ENCODE data around the gene SLC9A9.

The SLC9A9 gene

DNA sequence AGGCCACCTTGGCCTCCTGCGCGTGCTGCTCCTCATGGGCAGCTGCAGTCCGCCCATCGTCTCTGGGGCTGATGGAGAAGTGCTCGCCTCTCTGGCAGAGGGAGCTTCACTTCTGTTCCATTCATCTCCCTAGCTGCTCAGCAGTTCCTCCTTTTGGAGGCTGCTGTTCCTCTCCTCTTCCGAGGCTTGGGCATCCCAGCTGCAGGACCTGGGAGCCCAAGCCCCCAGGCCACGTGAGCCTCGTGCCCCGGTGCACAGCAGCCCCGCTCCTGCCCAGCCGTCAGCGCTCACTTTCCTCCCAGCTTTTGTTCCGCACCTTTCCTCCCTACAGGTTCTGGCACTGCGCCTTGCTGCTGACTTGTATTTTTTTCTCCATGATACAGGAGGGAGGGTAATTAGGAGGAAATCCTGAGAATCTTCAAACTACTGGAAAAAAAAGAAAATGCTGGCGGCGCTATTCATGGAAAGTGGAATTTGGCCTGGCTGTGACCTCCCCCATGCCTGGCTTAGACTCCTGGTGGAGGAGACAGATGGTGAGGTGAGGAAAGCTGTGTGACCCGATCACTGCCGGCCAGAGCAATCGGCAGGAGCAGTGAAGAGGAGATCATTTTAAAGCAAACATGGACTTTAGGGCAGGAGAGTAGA is 518.6 kb downstream of the SLC9A9 start (continued):
- no peak for TF ChIP-seq ZNF70 (CRISPR knock-in tag; IDR thresholded peaks at IDR 0.05)
- no peak for TF ChIP-seq ISL1 (CRISPR knock-in tag; IDR thresholded peaks at IDR 0.05)
- TF ChIP-seq ESRRG (CRISPR knock-in tag; IDR thresholded peaks at IDR 0.05), result no peak
- TF ChIP-seq, protein P1, sequence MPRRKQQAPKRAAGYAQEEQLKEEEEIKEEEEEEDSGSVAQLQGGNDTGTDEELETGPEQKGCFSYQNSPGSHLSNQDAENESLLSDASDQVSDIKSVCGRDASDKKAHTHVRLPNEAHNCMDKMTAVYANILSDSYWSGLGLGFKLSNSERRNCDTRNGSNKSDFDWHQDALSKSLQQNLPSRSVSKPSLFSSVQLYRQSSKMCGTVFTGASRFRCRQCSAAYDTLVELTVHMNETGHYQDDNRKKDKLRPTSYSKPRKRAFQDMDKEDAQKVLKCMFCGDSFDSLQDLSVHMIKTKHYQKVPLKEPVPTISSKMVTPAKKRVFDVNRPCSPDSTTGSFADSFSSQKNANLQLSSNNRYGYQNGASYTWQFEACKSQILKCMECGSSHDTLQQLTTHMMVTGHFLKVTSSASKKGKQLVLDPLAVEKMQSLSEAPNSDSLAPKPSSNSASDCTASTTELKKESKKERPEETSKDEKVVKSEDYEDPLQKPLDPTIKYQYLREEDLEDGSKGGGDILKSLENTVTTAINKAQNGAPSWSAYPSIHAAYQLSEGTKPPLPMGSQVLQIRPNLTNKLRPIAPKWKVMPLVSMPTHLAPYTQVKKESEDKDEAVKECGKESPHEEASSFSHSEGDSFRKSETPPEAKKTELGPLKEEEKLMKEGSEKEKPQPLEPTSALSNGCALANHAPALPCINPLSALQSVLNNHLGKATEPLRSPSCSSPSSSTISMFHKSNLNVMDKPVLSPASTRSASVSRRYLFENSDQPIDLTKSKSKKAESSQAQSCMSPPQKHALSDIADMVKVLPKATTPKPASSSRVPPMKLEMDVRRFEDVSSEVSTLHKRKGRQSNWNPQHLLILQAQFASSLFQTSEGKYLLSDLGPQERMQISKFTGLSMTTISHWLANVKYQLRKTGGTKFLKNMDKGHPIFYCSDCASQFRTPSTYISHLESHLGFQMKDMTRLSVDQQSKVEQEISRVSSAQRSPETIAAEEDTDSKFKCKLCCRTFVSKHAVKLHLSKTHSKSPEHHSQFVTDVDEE (CRISPR knock-in tag; IDR thresholded peaks at IDR 0.05), result no peak
- TF ChIP-seq ZFP30 (CRISPR knock-in tag; IDR thresholded peaks at IDR 0.05), result no peak
- TF ChIP-seq, protein P2, sequence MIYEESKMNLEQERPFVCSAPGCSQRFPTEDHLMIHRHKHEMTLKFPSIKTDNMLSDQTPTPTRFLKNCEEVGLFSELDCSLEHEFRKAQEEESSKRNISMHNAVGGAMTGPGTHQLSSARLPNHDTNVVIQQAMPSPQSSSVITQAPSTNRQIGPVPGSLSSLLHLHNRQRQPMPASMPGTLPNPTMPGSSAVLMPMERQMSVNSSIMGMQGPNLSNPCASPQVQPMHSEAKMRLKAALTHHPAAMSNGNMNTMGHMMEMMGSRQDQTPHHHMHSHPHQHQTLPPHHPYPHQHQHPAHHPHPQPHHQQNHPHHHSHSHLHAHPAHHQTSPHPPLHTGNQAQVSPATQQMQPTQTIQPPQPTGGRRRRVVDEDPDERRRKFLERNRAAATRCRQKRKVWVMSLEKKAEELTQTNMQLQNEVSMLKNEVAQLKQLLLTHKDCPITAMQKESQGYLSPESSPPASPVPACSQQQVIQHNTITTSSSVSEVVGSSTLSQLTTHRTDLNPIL (CRISPR knock-in tag; IDR thresholded peaks at IDR 0.05; ENCODE audit: low read depth), result no peak

DNA sequence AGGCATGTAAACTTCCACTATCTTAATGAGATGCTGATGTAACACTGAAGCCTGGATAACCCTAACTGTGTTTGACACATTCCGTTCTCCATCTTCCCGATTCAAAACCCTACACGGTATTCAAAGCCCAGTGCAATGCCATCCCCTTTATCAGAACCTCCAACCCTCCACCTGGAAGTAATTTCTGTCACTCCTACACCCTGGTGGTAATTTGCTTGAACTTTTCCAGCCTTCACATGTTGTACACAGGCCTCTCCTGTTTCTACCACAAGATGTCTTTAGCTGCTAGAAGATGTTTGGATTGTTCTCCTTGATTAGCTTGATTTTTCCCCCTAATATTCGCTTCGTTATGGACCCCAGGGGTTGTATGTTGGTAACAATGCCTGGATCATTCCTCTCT is 519.8 kb downstream of the SLC9A9 start:
- peak; percentile 24; the same call in 2 of the 3 replicates for ATAC-seq
- TF ChIP-seq ZNF70 (CRISPR knock-in tag; IDR thresholded peaks at IDR 0.05), result no peak
- TF ChIP-seq, protein P1 (CRISPR knock-in tag; IDR thresholded peaks at IDR 0.05), result no peak
- no peak for TF ChIP-seq ZNF565 (CRISPR knock-in tag; conservative IDR thresholded peaks at IDR 0.05; ENCODE audit: low read depth)
- no peak for TF ChIP-seq CSDC2 (CRISPR knock-in tag; IDR thresholded peaks at IDR 0.05)
- TF ChIP-seq PPARA (CRISPR knock-in tag; IDR thresholded peaks at IDR 0.05; ENCODE audit: borderline replicate concordance), result no peak

DNA sequence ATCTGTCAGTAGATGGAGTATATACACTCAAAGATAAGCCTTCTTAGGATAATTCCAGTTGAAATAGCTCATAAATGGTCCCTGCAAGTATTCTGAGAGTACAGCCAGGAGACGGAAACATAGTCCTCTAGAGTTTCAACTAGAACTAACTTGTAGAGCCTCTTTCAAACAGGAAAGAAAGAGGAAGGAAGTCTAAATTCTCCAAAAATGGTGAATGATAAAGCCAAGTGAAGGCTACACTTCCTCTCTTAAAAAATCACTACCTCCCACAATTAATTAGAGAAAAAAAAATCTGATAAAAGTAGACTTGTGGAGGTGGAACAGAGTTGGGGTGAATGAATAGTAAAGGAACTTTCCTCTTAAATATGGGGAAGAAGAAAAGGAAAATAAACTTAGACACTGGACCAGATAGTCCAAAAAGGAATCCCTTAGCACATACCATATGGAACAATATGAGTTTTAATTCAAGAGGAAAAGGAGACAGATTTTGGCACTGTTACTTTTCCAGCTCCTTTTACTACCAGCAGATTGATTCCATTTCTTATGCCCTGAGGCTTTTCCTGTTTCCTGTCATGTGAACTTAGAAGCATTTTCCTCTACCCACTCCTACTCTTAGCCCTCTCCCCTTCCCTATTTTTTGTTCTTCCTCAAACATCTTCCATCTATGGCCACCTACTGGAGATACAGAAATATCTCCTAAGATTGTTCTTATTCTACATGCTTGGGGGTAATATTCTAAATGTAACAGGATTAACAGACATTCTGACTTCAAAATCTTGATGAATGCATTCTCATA is 521.1 kb downstream of the SLC9A9 start:
- ATAC-seq, result no peak; the same call in 2 of the 3 replicates
- no peak for TF ChIP-seq GLIS3 (CRISPR knock-in tag; IDR thresholded peaks at IDR 0.05)
- no peak for TF ChIP-seq ZNF8 (CRISPR knock-in tag; IDR thresholded peaks at IDR 0.05)
- no peak for TF ChIP-seq ARNTL (CRISPR knock-in tag; IDR thresholded peaks at IDR 0.05; ENCODE audit: borderline replicate concordance, low read depth)
- no peak for TF ChIP-seq ZFP3 (CRISPR knock-in tag; IDR thresholded peaks at IDR 0.05)
- TF ChIP-seq ZNF565 (CRISPR knock-in tag; conservative IDR thresholded peaks at IDR 0.05; ENCODE audit: low read depth), result no peak
- TF ChIP-seq, protein P3, sequence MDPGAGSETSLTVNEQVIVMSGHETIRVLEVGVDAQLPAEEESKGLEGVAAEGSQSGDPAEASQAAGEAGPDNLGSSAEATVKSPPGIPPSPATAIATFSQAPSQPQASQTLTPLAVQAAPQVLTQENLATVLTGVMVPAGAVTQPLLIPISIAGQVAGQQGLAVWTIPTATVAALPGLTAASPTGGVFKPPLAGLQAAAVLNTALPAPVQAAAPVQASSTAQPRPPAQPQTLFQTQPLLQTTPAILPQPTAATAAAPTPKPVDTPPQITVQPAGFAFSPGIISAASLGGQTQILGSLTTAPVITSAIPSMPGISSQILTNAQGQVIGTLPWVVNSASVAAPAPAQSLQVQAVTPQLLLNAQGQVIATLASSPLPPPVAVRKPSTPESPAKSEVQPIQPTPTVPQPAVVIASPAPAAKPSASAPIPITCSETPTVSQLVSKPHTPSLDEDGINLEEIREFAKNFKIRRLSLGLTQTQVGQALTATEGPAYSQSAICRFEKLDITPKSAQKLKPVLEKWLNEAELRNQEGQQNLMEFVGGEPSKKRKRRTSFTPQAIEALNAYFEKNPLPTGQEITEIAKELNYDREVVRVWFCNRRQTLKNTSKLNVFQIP (CRISPR knock-in tag; IDR thresholded peaks at IDR 0.05; ENCODE audit: borderline replicate concordance, low read depth), result no peak
- TF ChIP-seq CSDC2 (CRISPR knock-in tag; IDR thresholded peaks at IDR 0.05), result no peak
- TF ChIP-seq, protein P2 (CRISPR knock-in tag; IDR thresholded peaks at IDR 0.05; ENCODE audit: low read depth), result no peak
- no peak for TF ChIP-seq ISL1 (CRISPR knock-in tag; IDR thresholded peaks at IDR 0.05)
- no peak for TF ChIP-seq TOX (CRISPR knock-in tag; IDR thresholded peaks at IDR 0.05; ENCODE audit: borderline replicate concordance)
- TF ChIP-seq ZC3H10 (CRISPR knock-in tag; IDR thresholded peaks at IDR 0.05), result no peak
- no peak for TF ChIP-seq ZNF70 (CRISPR knock-in tag; IDR thresholded peaks at IDR 0.05)
- TF ChIP-seq ESRRG (CRISPR knock-in tag; IDR thresholded peaks at IDR 0.05), result no peak
- TF ChIP-seq ZFP30 (CRISPR knock-in tag; IDR thresholded peaks at IDR 0.05), result no peak
- TF ChIP-seq, protein P1 (CRISPR knock-in tag; IDR thresholded peaks at IDR 0.05), result no peak
- no peak for TF ChIP-seq OSR1 (CRISPR knock-in tag; IDR thresholded peaks at IDR 0.05)
- no peak for TF ChIP-seq PATZ1 (CRISPR knock-in tag; IDR thresholded peaks at IDR 0.05; ENCODE audit: borderline replicate concordance)
- no peak for TF ChIP-seq BACH2 (CRISPR knock-in tag; IDR thresholded peaks at IDR 0.05; ENCODE audit: borderline replicate concordance)
- TF ChIP-seq TCF4 (CRISPR knock-in tag; IDR thresholded peaks at IDR 0.05; ENCODE audit: borderline replicate concordance), result no peak
- TF ChIP-seq PPARA (CRISPR knock-in tag; IDR thresholded peaks at IDR 0.05; ENCODE audit: borderline replicate concordance), result no peak
